Hepatocyte (in vitro differentiated cells): Measurements from ENCODE around the gene GRID1. TPM values are rescaled to one million over a fixed set of nuclear protein-coding genes. Genes with fewer than 3 reads are reported as not detected.

ENCODE experiments used
- DNase-seq: peaks from one replicate; pipeline ENCODE4 v3.0.0-alpha.2; 2016; ENCODE audit warnings: low spot score
- H2AFZ ChIP-seq: fragments of 200-600 bp; sonication (generic); 2 replicates; pipeline ENCODE4 v1.6.0; 2016; ENCODE audit warnings: antibody characterized with exemption, mild to moderate bottlenecking
- H3K27ac ChIP-seq: fragments of 200-600 bp; sonication (generic); 2 replicates; pipeline ENCODE4 v1.5.1; 2016; ENCODE audit warnings: mild to moderate bottlenecking
- H3K27me3 ChIP-seq: fragments of 200-600 bp; sonication (generic); 2 replicates; pipeline ENCODE4 v1.6.1; 2016
- H3K36me3 ChIP-seq: fragments of 200-600 bp; sonication (generic); replicated peaks from 2 replicates; pipeline ENCODE4 v1.5.1; 2016; ENCODE audit warnings: low read depth; ENCODE audit not compliant: insufficient read depth
- H3K4me1 ChIP-seq: fragments of 200-600 bp; sonication (generic); 2 replicates; pipeline ENCODE4 v1.5.1; 2016; ENCODE audit warnings: mild to moderate bottlenecking, moderate library complexity; ENCODE audit not compliant: insufficient read depth
- H3K4me2 ChIP-seq: fragments of 200-600 bp; sonication (generic); 2 replicates; pipeline ENCODE4 v1.6.0; 2016
- H3K4me3 ChIP-seq: fragments of 200-600 bp; sonication (generic); 2 replicates; pipeline ENCODE4 v1.5.1; 2016; ENCODE audit warnings: mild to moderate bottlenecking
- H3K79me2 ChIP-seq: fragments of 200-600 bp; sonication (generic); 2 replicates; pipeline ENCODE4 v1.6.0; 2017; ENCODE audit warnings: mild to moderate bottlenecking
- H3K9me2 ChIP-seq: fragments of 200-600 bp; sonication (generic); replicated peaks from 2 replicates; pipeline ENCODE4 v1.6.0; 2017; ENCODE audit warnings: mild to moderate bottlenecking; ENCODE audit not compliant: insufficient read depth
- H3K9me3 ChIP-seq: fragments of 200-600 bp; sonication (generic); 2 replicates; pipeline ENCODE4 v1.5.1; 2016; ENCODE audit warnings: low read depth, mild to moderate bottlenecking
- H4K20me1 ChIP-seq: fragments of 200-600 bp; sonication (generic); 2 replicates; pipeline ENCODE4 v1.6.0; 2016; ENCODE audit warnings: mild to moderate bottlenecking; ENCODE audit not compliant: insufficient read depth, poor library complexity, severe bottlenecking
- CTCF ChIP-seq: fragments of 200-600 bp; sonication (generic); IDR thresholded peaks from 2 replicates; pipeline ENCODE4 v1.5.1; 2016; ENCODE audit warnings: antibody characterized with exemption, mild to moderate bottlenecking; ENCODE audit not compliant: poor library complexity
- EZH2 ChIP-seq: fragments of 200-600 bp; sonication (generic); IDR thresholded peaks from 2 replicates; pipeline ENCODE4 v1.6.1; 2016; ENCODE audit warnings: antibody characterized with exemption, mild to moderate bottlenecking, borderline replicate concordance
- EZH2phosphoT487 ChIP-seq: fragments of 200-600 bp; sonication (generic); IDR thresholded peaks from one replicate; pipeline ENCODE4 v1.6.1; 2018; ENCODE audit warnings: antibody characterized with exemption, mild to moderate bottlenecking, low read depth, moderate library complexity; ENCODE audit not compliant: unreplicated experiment, severe bottlenecking
- WGBS: methylation state at CpG from one replicate; pipeline ENCODE4 v1.1.6; 2016; ENCODE audit warnings: low lambda C conversion rate; ENCODE audit errors: missing lambda C conversion rate; 5-methylcytosine and 5-hydroxymethylcytosine counted together
- polyA plus RNA-seq: library from polyadenylated mRNA; unstranded; fragments of >200 nt; fragmentation: Nextera tagmentation; extraction: Ambion mirVana; gene quantifications from 2 replicates; pipeline ENCODE4 v1.2.1, GENCODE V29; 2016
- total RNA-seq: library from RNA; depleted of rRNA; stranded (reverse); fragments of >200 nt; gene quantifications from 2 replicates; pipeline ENCODE4 v1.2.3, GENCODE V29; 2014

Gene GRID1
- total and polyA plus RNA-seq, 2 experiments from 2014 or later = 0.07 to 0.37 TPM

- Histone ChIP-seq H3K36me3 (no peaks in the 10 kb centered on the region), H2AFZ (no peak overlapping the region), H3K4me1 (no peaks in the 10 kb centered on the region), H3K27ac (no peak overlapping the region), H3K79me2 (no peaks in the 10 kb centered on the region), H3K9me2 (no peaks in the 10 kb centered on the region), H3K4me2 (no peak overlapping the region), H3K27me3 (no peaks in the 10 kb centered on the region), H4K20me1 (no peaks in the 10 kb centered on the region), H3K9me3 (no peaks in the 10 kb centered on the region), H3K4me3 (no peak overlapping the region)
- WGBS = 85% methylated on average over 5 of the region's 5 CpGs
- DNase-seq = no peak
- TF ChIP-seq EZH2phosphoT487 (no peak), EZH2 (no peak), CTCF (no peak)
These were observed 308.9 kb downstream of the GRID1 start for GRCh38 chr10:86057708-86058107.

DNA sequence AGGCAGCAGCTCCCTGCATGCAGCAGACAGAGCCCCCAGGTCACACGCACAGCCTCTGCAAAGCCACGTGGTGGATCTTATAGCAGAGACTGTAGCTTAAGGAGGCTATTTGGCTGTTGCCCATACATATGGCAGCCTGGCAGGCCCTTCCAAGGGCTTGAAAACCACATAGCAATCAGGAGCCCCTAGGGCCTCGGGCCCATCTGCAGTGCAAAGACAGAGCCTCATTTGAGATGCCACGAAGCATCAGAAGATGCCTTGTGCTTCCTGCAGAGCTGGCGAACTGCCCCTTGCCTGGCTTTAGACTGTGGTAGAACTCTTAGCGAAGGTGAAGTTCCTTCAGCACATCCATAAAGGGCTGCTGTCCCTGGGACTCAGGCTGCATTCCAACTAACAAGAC is 309.9 kb downstream of the GRID1 start:
- Histone ChIP-seq H3K79me2 (no peaks in the 10 kb centered on the region), H3K27ac (no peak overlapping the region), H3K4me3 (no peak overlapping the region), H3K36me3 (no peaks in the 10 kb centered on the region), H3K27me3 (no peaks in the 10 kb centered on the region), H3K4me1 (no peaks in the 10 kb centered on the region), H2AFZ (no peak overlapping the region), H3K9me3 (no peaks in the 10 kb centered on the region), H3K4me2 (no peak overlapping the region), H4K20me1 (no peaks in the 10 kb centered on the region), H3K9me2 (no peaks in the 10 kb centered on the region)
- no peak for TF ChIP-seq EZH2phosphoT487
- TF ChIP-seq EZH2 = no peak
- no peak for TF ChIP-seq CTCF
- WGBS = 87% methylated on average over 6 of the region's 6 CpGs
- DNase-seq = no peak

DNA sequence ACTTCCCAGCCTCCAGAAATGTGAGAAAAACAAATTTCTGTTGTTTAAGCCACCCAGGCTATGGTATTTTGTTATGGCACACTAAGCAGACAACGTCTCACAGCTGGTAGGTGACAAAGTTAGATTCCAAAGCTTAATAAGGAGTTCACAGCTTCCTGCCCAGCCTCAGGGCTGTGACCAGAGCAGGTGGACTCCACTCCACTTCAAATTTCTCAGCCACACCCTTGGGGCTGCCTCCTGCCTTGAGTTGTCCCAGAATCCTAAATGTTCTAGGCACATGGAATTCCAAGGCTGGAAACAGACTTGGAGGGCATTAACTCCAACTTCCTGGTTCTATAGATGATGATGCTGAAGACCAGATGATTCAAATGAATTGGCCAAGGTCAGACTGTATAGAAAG is 310.7 kb downstream of the GRID1 start:
- Histone ChIP-seq H3K9me3 (no peaks in the 10 kb centered on the region), H3K79me2 (no peaks in the 10 kb centered on the region), H3K27ac (no peak overlapping the region), H2AFZ (no peak overlapping the region), H3K4me1 (no peaks in the 10 kb centered on the region), H4K20me1 (no peaks in the 10 kb centered on the region), H3K9me2 (no peaks in the 10 kb centered on the region), H3K4me3 (no peak overlapping the region), H3K36me3 (no peaks in the 10 kb centered on the region), H3K4me2 (no peak overlapping the region), H3K27me3 (no peaks in the 10 kb centered on the region)
- no peak for DNase-seq
- TF ChIP-seq EZH2 = no peak
- TF ChIP-seq CTCF = no peak
- TF ChIP-seq EZH2phosphoT487 = no peak
- 71% methylated on average over 1 of the region's 1 CpG for WGBS

DNA sequence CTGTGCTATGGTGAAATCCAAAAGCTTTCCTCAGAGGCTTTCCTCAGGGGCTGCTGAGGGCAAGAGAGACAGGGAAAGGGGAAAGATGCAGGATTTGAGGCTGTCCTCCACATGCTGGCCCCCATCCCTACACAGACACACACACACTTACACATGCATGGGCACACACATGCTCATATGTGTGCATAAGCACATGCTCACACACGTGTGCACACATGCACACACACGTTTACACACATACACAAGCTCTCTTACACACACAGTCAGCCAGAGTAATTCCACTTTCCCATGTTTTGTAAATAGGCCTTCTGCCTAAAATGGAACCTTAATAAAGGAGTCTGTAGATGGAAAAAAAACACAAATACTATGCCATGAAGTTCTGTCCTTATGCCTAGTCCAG is 312.9 kb downstream of the GRID1 start:
- H4K20me1 ChIP-seq = no peaks in the 10 kb centered on the region
- H3K4me3 ChIP-seq = no peak overlapping the region
- no peak overlapping the region for H3K4me2 ChIP-seq
- no peak overlapping the region for H3K27ac ChIP-seq
- no peaks in the 10 kb centered on the region for H3K9me2 ChIP-seq
- WGBS = 85% methylated on average over 2 of the region's 2 CpGs
- TF ChIP-seq EZH2 (no peak), EZH2phosphoT487 (no peak), CTCF (no peak)
- DNase-seq = no peak
- H3K36me3 ChIP-seq = no peaks in the 10 kb centered on the region
- H3K27me3 ChIP-seq = no peaks in the 10 kb centered on the region
- H2AFZ ChIP-seq = no peak overlapping the region
- no peaks in the 10 kb centered on the region for H3K4me1 ChIP-seq
- no peaks in the 10 kb centered on the region for H3K79me2 ChIP-seq
- no peaks in the 10 kb centered on the region for H3K9me3 ChIP-seq
